ENCODE measurements around the gene COA1. TPM values are rescaled to one million over a fixed set of nuclear protein-coding genes. Genes with fewer than 3 reads are reported as not detected.

COA1 gene
- total RNA-seq, 2 donors from 2014 or later = 47.9 to 57.5 TPM

DNA sequence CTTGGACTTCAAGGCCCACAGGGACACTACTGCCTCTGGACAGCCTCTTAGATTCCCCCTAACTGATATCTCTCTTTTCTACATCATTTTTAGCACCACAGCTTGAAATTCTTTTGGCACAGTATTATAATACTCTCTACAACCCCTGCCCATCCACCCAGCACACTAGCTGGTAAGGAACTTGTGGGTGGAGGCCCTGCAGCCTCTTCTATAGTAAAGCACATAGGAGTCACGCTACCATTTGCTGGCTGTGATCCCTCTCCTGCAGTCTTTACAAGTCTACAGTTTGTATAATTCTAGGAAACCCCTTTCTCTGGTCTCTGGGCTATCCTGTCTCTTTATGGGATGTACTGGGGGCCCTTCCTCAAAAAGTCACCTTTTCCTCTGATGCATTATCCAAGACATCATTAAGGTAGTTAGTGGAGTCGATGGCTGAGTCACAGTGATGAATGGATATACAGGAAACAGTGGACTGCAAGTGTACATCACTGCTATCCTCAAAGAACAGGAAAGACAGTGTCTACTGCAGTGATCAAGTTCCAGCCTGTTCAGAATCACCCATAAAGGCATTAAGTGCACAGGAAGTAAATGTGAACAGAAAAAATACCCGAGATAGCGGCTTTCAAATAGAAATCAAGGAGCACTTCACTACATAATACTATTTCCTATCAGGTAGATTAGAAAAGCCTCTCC lies 92.1 kb downstream of the COA1 start:
- Histone ChIP-seq H3K27me3 (replicated peaks; ENCODE audit: insufficient read depth) (no peaks in the 10 kb centered on the region), H3K4me1 (replicated peaks) (no peaks in the 10 kb centered on the region), H3K9me3 (no peaks in the 10 kb centered on the region), H3K36me3 (no peaks in the 10 kb centered on the region), H3K27ac (peak overlapping the region in 1 of 2 donors; percentile 26), H3K4me3 (no peak overlapping the region)
- intact Hi-C loops (cut with DNase I) = no loop called here
- WGBS = 51% methylated on average over 4 of the region's 4 CpGs
- no peak for DNase-seq (ENCODE audit: low spot score)
- no peak for TF ChIP-seq POLR2A (IDR thresholded peaks at IDR 0.05)
- TF ChIP-seq CTCF (IDR thresholded peaks at IDR 0.05) = no peak
- peak; percentile 39 for TF ChIP-seq POLR2AphosphoS5 (IDR thresholded peaks at IDR 0.05)

DNA sequence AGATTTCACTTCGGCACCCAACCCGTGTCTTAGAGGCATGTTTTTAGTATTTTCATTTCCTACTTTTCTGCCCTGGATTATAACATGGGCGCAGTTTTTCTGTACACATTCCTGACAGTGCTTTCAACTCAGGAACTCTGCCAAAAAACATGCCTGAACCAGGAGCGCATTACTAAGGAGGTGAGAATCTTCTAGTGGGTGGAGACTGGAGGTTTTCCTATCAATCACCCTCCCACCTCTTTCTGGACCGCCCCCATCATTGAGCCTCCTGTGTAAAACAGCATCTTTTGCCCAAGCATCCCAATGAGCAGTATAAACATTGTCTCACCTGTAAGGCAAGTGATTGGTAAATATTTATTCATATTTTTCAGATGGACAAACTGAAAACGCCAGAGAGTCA lies 93.2 kb downstream of the COA1 start:
- intact Hi-C loops (cut with DNase I) = no loop called here

GRCh38 chr7:43634384-43634783 lies 94.9 kb downstream of the COA1 start:
- H3K36me3 ChIP-seq = no peaks in the 10 kb centered on the region
- 100% methylated on average over 2 of the region's 2 CpGs for WGBS

More for the DNA sequence above, 93.2 kb downstream of the COA1 start:
- H3K27me3 ChIP-seq (replicated peaks; ENCODE audit: insufficient read depth) = no peaks in the 10 kb centered on the region
- 34% methylated on average over 6 of the region's 6 CpGs for WGBS
- DNase-seq (ENCODE audit: low spot score) = peak; percentile 78
- no peaks in the 10 kb centered on the region for H3K9me3 ChIP-seq
- no peak overlapping the region for H3K4me3 ChIP-seq
- H3K27ac ChIP-seq = peak overlapping the region in 1 of 2 donors; percentile 26
- no peak for TF ChIP-seq CTCF (IDR thresholded peaks at IDR 0.05)
- peak; percentile 77 for TF ChIP-seq POLR2AphosphoS5 (IDR thresholded peaks at IDR 0.05)
- no peaks in the 10 kb centered on the region for H3K36me3 ChIP-seq
- H3K4me1 ChIP-seq (replicated peaks) = no peaks in the 10 kb centered on the region

DNA sequence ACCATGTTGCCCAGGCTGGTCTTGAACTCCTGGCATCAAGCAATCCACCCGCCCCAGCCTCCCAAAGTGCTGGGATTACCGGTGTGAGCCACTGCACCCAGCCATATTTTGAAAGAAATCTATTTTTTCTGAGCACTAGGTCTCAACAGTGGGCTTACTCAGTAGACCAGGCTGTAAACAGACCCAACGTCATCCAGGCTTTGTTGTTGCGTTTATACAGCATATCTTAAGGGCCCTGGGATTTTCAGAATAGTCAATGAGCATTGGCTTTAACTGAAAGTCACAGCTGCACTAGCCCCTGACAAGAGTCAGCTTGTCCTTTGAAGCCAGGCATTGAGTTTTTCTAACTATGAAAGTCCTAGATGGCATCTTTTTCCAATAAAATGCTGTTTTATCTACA lies 96.6 kb downstream of the COA1 start:
- Histone ChIP-seq H3K36me3 (no peaks in the 10 kb centered on the region), H3K4me3 (no peak overlapping the region), H3K9me3 (no peaks in the 10 kb centered on the region), H3K27me3 (replicated peaks; ENCODE audit: insufficient read depth) (no peaks in the 10 kb centered on the region), H3K27ac (no peak overlapping the region), H3K4me1 (replicated peaks) (no peaks in the 10 kb centered on the region)
- TF ChIP-seq CTCF (IDR thresholded peaks at IDR 0.05) (no peak), POLR2AphosphoS5 (IDR thresholded peaks at IDR 0.05) (no peak), POLR2A (IDR thresholded peaks at IDR 0.05) (no peak)
- intact Hi-C loops (cut with DNase I) = no loop called here
- no peak for DNase-seq (ENCODE audit: low spot score)
- whole genome bisulfite sequencing = 75% methylated on average over 4 of the region's 4 CpGs

More at GRCh38 chr7:43634384-43634783, 94.9 kb downstream of the COA1 start:
- no peaks in the 10 kb centered on the region for H3K27me3 ChIP-seq (replicated peaks; ENCODE audit: insufficient read depth)
- no peak overlapping the region for H3K27ac ChIP-seq
- no peaks in the 10 kb centered on the region for H3K4me1 ChIP-seq (replicated peaks)
- H3K4me3 ChIP-seq = no peak overlapping the region
- intact Hi-C loops (cut with DNase I) = no loop called here
- no peaks in the 10 kb centered on the region for H3K9me3 ChIP-seq
- TF ChIP-seq POLR2A (IDR thresholded peaks at IDR 0.05) (no peak), POLR2AphosphoS5 (IDR thresholded peaks at IDR 0.05) (no peak), CTCF (IDR thresholded peaks at IDR 0.05) (no peak)
- DNase-seq (ENCODE audit: low spot score) = no peak

DNA sequence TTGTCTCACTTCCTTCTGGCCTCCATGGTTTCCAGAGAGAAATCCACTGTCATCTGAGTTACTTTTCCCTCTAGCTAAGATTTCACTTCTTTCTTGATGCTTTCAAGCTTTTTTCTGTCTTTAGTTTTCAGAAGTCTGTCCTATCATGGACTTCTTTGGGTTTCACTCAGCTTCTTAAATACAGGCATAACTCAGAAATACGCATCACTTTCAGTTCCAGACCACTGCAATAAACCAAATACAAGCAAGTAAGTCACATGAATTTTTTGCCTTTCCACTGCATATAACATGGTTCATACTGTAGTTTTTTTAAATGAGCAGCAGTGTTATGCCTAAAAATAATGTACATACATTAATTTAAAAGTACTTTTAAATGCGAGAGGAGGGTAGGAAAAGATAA lies 97.8 kb downstream of the COA1 start:
- 97% methylated on average over 2 of the region's 2 CpGs for WGBS
- no peak for DNase-seq (ENCODE audit: low spot score)
- Histone ChIP-seq H3K36me3 (no peaks in the 10 kb centered on the region), H3K27me3 (replicated peaks; ENCODE audit: insufficient read depth) (no peaks in the 10 kb centered on the region), H3K4me3 (no peak overlapping the region), H3K9me3 (no peaks in the 10 kb centered on the region), H3K4me1 (replicated peaks) (no peaks in the 10 kb centered on the region), H3K27ac (no peak overlapping the region)
- intact Hi-C loops (cut with DNase I) = no loop called here
- TF ChIP-seq POLR2AphosphoS5 (IDR thresholded peaks at IDR 0.05) = no peak
- TF ChIP-seq CTCF (IDR thresholded peaks at IDR 0.05) = no peak
- no peak for TF ChIP-seq POLR2A (IDR thresholded peaks at IDR 0.05)

All from prostate gland (tissue), 2 donors.